Left renal cortex interstitium (tissue), 4 donors: ENCODE results near the gene SPIC. TPM values are rescaled to one million over a fixed set of nuclear protein-coding genes. Genes with fewer than 3 reads are reported as not detected.
A peak's percentile ranks its signal among the peaks of the same experiment; 100 is the strongest.
"Not testable (repeated sequence)": the region's sequence is repeated elsewhere in the genome, so short reads cannot be mapped to it uniquely, and the experiment has no call there.

Experiments used
- DNase-seq, 4 donors: peaks; one replicate each; pipeline ENCODE4 v3.0.0-alpha.2; 2013; ENCODE audit warnings: low read depth in 4 of 4, low spot score in 2 of 4, missing footprints in 1 of 4
- polyA plus RNA-seq, 4 donors: library from polyadenylated mRNA; unstranded; fragments of 120-200 nt; gene quantifications; one replicate each; pipeline ENCODE4 v1.2.1, GENCODE V29; 2013; ENCODE audit not compliant: insufficient read length in 4 of 4

Gene SPIC
- not detected for polyA plus RNA-seq

DNA sequence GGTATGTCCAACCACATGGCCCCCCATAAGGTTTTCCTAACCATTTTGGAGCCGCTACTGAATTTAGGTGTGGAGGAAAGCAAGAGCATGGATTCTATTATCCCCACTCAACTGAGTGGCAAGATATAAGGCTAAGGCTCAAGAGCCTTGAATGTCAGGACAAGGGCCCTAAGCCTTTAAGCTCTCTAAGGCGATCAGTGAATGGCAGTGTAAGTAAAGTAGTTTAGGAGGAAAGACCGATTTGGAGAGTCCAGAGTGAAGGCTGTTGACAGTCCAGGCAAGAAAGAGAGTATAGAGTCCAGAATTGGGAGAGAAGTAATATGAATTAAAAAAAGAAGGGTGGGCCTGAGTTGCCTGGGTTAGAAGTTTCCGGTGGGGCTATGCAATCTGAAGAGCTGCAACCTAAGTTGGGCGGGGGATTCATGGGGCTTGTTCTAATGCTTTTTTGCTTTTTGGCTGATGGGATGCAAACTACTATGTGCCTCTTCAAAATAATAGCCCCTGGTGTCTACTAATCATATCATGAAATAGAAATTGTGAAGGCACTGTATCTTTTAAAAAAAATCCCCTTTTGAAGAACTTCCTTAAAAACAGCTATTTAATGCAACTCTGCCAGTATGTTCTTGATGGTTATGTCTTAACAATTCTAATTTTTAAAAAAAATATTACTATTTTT is at the start of gene SPIC:
Gene SPIC, plus strand, starts transcription at position 626 of the 676 bp plus-strand sequence. CDS start 1,569 bp downstream, outside the sequence.
- no peak for DNase-seq

DNA sequence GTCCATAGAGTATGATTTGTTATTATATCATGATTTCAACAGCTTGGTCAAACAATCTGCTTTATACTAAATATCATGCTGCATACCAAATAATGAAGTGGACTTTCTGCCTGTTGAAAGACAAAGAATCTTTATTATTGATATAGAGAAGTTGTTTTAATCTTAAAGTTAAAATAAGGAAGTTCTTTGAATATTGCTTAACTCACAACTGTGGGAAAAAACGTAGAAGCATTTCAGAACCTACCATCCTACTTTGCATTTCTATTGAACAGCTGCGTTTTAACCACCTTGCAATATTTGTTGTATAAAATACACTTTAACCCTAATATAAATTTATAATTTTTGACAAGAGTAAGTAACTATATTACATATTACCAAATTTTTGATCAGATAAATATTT is 44.7 kb upstream of the SPIC start:
- DNase-seq = no peak

DNA sequence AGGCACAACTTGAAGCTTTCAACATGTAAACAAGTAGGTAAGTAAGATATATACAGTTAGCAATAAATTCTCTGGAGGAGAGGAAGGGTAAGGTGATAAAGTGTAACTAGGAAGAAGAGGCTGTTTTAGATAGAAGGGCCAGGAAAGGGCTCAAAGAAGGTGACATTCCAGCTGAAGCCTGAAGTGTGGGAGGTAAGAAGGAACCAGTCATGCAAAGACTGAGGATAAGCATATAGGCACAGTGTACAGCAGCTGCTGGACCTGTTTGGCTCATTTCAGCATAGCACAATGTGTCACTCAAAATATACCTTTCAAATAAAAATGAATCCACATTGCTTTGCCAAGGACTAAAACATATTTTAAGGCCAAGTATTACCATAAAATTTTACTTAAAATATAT is 39.0 kb upstream of the SPIC start:
- peak in 1 of 4 donors; percentile 21 for DNase-seq

DNA sequence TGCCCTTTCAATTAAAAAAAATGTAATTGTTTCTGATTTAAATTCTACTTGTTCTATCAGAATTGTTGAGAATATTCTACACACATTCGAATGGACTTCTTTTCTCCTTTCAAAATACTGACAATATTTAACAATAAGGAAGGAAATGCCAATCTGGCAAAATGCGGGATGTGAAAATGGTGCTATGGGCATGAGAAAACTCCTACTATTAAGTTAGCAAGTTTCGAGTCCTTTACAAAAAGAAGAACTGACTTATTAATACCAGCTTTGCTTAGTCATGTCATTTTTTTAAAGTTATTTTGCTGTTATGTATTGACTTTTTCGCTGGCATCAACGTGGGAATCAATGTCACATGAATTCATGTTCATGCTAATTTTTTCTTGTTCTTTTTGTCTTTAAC is 35.9 kb upstream of the SPIC start:
- DNase-seq = no peak

DNA sequence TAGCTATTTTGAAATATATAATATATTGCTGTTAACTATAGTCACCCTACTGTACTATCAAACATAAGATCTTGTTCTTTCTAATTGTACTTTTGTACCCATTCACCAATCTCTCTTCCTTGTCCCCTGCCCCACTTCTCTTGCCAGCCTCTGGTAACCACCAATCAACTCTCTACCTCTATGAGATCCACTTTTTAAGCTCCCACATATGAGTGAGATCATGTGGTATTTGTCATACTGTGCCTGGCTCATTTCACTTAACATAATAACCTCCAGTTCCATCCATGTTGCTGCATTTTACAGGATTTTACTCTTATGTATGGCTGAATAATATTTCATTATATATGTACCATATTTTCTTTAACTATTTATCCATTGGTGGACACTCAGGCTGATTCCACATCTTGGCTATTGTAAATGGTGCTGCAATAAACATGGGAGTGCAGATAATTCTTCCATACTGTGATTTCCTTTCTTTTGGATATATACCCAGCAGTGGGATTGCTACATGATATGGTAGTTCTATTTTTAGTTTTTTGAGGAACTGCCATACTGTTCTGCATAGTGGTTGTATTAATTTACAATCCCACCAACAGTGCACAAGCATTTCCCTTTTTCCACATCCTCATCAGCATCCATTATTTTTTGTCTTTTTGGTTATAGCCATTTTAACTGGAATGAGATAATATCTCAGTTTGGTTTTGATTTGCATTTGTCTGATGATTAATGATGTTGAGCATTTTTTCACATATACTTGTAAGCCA is 33.5 kb upstream of the SPIC start:
- DNase-seq = no peak

DNA sequence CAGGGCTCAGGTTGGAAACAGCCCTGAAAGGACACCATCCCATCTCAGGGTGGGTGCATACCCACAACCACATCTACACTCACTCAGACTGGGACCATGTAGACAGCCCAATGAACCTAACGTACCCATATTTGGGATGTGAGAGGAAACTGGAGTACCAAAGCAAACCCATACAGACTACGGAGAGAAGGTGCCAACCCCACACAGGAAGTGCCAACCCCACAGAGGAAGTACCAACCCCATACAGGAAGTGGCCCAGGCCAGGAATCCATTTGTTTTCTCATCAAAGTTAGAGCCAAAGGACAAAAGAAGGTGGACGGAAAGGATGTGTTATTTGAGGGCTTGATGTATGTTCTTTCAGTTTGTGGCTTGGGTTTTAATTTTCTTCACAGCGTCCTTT is 19.5 kb upstream of the SPIC start:
- DNase-seq = no peak

DNA sequence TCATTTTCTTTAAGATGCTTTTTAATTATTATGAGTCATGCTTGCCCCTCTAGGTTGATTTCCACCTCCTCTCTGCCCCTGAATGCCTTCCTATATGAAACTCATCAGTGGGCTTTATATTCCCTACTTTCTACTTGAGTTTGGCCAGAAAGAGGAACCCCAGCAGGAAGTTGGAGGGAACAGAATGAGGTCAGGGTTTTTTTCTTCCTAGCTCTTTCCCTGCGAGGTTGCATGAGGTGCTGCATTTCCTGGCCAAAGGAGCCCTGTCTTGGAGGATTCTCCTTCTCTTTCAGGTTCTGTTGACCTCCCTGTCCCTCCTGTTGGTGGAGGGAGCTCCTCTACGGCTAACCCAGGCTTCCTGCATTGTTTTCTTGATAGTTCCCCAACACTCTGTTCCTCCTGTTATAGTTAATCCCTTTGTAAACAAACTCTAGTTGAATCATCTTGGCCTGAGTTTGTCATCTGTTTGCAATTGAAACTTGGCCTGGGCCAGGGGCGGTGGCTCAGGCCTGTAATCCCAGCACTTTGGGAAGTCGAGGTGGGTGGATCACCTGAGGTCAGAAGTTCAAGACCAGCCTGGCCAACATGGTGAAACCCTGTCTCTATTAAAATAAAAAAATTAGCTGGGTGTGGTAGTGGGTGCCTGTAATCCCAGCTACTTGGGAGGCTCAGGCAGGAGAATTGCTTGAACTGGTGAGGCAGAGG is 15.3 kb upstream of the SPIC start:
- no peak for DNase-seq

DNA sequence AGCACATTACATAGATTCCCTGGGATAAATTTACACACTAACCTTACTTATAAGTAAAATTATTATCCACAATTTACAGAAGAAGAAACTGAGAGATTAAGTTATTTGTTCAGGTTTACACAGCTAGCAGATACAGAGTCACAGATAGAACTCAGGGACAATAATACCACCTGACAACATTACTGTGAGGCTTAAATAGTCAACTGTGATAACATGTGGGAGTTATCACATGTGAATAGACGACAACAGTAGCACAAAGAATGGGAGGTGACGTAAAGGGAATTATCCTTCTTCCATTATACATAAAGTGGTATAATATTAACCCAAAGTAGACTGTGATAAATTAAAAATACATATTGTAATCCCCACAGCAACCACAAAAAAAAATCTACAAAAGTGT is 6.2 kb upstream of the SPIC start:
- no peak for DNase-seq

DNA sequence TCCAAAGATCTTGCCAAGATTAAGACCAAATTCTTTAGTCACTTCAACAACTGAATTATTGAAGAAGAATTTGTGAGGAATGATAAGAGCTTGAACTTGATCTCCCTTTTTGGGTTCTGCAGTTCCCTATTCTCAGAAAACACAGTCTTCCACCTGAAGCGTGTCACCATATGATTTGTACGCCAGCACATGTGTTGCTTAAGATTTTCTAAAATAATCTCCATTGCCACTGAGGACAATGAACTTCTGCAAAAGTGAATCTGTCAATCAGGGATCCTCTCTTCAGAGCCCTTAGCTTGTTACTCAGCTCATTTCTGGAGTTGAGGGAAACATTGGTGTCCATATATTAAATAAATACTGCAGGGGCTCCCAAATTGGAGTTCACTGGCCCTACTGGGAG is 4.2 kb upstream of the SPIC start:
- no peak for DNase-seq

DNA sequence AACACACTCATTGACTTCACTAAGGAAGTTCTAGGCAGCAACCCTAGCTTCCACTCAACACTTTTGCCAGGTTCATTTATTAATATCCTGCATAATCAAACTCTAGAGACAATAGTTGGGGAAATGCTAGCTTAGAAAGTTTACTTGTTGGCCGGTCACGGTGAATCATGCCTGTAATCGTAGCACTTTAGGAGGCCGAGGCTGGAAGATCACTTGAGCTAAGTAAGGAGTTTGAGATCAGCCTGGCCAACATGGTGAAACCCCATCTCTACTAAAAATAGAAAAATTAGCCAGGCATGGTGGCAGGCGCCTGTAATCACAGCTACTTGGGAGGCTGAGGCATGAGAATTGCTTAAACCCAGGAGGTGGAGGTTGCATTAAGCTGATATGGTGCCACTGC is 3.3 kb upstream of the SPIC start:
- not testable (repeated sequence) for DNase-seq

DNA sequence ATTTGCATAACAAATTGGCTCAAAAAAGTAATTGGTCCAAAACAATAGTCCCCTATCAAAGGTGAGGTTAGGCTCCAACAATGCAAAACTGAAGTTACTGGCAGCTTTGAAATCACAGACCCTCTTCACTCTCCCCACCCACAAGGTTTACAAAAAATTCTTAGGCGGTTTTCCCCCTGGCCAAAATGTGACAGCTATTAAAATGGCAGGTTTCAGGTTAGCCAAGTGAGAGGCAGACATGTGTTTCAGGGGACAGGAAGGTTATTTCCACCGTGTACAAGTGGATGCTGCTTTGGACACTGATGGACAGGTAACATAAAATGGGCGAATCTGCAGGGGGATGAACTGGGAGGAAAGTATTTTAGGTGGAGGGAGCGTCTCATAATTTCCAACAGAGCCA is 888 bp upstream of the SPIC start:
- DNase-seq = no peak

DNA sequence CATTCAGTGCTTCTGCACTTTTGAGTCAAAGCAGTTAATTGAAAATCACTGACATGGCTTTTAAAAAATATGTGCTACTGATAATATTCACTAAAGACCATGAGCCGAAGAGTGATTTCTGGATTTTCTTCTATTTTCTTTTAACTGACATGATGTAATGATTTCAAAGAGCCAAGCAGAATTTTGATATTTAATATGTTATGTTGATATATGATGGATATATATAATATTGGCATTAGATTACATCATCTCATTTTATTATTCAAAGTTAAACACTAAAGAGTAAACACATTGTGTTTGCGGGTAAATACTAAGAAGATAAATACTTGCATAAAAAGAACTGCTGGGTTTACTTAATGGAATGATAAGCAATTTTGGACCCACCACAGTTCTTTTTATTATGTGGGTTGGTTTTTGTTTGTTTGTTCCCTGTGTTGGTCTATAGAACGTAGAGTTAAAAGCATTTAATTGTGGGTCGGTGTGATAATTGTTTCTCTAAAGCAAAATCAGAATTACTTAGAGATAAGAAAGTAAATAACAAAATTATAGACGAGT is 692 bp downstream of the SPIC start:
- DNase-seq = no peak

DNA sequence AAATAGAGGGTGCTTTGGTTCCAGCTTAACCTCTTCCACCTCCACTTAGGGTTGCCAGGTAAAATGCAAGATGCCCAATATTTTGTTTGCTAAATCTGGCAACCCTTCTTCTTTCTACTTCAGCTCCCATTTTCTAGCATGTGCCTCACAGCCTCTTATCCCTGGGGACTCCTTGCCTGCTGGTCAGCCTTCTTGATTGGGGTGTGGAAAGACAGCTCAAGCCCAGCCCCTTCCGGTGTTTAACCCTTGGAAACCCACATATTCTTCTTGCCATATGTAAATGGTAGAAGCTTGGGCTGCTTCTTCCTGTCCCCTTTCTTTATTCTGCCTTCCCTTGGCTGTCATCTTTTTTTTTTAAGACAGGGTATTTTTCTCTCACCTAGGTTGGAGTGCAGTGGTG is 5.7 kb downstream of the SPIC start:
- no peak for DNase-seq

DNA sequence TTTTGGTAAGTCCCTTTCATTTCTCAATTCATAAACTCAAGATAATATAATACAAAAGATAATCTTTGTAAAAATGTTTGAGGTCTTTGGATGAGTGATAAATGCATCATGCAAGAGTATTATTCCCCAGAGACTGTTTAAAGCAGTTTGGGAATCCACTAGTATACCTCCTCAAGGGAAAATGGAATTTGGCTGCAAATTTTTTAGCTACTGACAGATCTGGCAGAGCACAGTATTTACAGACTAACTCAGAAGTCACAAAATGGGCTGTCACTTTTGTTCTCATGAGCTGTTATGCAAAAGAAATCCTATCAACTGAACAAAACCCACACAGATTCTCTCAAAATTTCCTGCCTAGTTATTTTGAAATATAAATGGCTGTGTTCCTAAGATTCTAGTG is 9.9 kb downstream of the SPIC start:
- no peak for DNase-seq

DNA sequence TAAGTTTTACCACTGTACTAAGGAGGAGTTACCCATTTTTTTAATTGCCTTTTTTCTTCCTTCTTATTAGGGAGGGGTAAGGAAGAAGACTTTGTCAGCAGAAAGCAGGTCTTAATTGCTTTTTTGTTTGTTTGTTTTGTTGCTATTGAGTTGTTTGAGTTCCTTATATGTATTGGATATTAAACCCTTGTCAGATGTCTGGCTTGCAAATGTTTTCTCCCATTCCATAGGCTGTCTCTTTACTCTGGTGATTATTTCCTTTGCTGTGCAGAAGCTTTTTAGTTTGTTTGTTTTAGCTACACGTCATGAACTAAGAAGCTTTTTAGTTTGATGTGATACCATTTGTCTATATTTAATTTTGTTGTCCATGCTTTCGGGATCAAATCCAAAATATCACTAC is 13.3 kb downstream of the SPIC start:
- DNase-seq = no peak

DNA sequence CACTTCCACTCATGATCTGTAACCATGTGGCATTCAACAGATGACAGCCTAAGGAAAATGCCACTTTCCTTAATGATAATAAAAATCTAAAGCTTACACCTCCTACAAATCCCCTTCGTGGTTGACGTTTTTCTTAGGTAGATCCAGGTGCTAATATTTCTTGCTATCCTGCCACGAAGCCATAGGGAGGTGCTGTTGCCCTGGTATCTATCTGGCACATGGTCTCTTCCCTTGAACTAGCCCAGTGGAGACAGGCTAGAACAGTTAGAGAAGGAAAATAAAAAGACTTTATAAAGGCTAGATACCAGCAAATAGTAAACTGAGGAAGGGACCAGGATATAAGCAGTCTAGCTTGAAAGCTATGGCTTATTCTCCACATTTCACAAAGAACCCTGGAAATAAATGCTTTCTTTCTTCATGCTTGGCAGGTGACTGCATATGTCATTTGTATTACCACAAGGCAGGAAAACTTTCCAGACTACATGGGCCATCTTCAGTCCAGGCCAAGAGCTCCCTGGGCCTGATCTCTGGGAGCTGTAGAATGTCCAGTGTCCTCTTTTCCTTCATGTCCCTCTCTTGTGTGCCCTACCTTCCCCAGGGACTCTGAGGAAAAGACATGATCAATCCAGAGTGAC is 15.3 kb downstream of the SPIC start:
- no peak for DNase-seq

DNA sequence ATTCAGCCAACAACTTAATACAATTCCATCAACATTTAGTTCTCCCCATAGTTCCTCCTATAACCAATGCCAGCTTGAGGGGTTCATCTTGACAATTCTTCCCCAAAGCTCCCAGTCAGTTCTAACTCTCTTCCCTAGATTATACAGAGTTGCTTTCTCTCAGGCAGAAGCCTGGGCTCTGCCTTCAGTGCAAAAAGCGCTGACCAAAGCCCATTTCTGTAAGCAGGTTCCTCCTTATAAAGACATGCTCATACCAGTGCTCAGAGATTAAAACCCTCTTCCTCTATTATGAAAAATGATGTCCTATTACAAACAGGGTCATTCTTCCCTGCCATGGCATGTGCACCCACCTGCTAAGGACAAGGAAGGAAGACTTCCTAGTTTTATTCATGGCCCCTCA is 16.2 kb downstream of the SPIC start:
- DNase-seq = no peak

DNA sequence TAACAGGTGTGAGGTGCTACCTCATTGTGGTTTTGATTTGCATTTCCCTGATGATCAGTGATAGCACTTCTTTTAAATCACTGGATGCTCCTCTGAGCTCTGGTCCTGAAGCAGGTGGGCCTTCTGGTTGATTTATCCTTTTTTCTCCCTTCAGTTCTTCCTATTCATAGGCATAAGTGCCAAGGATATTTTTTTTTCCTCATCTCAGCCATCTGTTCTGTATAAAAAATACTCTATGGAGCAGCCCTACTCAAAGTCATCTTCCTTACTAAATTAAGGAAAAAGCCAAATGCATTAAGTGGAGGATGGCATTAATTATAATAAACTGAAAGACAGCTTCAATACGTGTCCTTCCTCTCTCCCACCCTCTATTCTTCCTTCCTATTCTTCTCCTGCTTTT is 18.4 kb downstream of the SPIC start:
- DNase-seq = no peak

DNA sequence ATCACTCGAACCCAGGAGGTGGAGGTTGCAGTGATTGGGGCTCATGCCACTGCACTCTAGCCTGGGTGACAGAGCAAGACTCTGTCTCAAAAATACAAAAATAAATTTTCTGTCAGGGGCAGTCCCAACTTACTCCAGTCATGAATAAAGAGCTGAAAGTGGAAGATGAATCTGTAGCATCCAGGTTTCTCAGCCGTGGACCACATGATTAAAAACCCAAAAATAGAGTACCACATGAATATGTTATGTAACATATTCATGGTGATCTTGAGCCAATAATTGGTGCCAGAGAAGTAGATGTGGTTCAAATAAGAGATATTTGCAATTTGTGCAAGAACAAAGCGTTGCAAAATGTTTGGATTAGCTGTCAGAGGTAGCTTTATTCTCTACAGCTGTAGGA is 23.1 kb downstream of the SPIC start:
- no peak for DNase-seq

DNA sequence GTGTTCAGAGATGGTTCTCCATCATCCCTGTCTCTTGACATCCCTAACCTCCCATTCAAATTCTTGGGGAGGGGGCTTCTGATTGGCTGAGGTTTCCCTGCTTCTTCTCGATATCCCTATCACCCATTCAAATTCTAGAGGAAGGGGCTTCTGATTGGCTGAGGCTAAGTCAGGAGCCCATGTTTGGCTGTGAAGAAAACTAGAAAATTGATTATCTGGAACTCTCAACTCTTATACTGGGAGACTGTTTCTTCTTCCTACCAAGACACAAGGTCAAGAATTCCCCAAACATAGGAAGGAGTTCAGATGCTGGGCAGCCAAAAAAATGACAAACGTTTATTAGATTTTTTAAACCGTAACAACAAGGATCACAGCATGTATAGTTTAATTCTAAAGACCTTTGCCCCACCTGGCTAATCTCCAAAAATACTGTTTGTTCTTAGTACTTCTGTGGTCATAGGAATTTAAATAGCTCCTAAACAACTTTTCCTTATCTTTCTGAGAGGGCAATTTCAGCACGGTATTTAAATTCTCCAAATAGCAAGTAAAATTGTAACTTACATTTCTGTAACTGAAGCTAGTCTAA is 26.4 kb downstream of the SPIC start:
- peak; percentile 53 to 83 (median 72) for DNase-seq

DNA sequence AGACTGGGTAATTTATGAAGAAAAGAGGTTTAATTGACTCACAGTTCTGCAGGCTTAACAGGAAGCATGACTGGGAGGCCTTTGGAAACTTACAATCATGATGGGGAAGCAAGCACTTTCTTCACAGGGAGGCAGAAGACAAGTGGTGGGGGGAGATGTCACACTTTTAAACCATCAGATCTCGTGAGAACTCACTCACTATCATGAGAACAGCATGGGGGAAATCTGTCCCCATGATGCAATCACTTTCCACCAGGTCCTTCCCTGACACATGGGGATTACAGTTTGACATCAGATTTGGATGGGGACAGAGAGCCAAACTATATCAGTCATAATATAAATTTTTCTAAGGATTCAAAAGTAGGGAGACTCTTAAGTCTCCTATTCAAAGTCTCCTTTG is 46.0 kb downstream of the SPIC start:
- DNase-seq = no peak
